Loucy (cell line): ENCODE data around the gene RHOC.

Experiments
- EZH2phosphoT487 ChIP-seq: fragments of 200-600 bp; IDR thresholded peaks from 2 replicates; pipeline ENCODE4 v1.6.1; 2018; ENCODE audit warnings: antibody characterized with exemption, mild to moderate bottlenecking, moderate library complexity, borderline replicate concordance
- TF ChIP-seq, protein P1 (sequence below): fragments of 200-600 bp; sonication (generic); conservative IDR thresholded peaks from 2 replicates; pipeline ENCODE4 v1.5.1; 2014; ENCODE audit warnings: mild to moderate bottlenecking, antibody characterized with exemption, low read length

DNA sequence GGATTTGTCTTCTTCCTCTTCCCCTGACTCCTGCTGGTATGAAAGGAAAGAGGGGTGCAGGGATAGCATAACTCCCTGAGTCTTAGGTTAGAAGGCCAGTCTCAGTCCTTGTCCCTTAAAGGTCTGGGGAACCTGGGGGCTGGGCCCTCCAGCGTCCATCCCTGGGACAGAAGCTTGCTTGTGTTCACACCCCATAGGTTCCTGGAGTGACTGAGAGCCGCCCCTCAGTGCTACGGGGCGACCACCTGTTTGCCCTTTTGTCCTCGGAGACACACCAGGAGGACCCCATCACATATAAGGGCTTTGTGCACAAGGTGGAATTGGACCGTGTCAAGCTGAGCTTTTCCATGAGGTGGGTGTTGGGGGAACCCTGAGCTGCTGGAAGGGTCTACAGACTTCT is 13.1 kb downstream of the RHOC start:
- TF ChIP-seq, protein P1, sequence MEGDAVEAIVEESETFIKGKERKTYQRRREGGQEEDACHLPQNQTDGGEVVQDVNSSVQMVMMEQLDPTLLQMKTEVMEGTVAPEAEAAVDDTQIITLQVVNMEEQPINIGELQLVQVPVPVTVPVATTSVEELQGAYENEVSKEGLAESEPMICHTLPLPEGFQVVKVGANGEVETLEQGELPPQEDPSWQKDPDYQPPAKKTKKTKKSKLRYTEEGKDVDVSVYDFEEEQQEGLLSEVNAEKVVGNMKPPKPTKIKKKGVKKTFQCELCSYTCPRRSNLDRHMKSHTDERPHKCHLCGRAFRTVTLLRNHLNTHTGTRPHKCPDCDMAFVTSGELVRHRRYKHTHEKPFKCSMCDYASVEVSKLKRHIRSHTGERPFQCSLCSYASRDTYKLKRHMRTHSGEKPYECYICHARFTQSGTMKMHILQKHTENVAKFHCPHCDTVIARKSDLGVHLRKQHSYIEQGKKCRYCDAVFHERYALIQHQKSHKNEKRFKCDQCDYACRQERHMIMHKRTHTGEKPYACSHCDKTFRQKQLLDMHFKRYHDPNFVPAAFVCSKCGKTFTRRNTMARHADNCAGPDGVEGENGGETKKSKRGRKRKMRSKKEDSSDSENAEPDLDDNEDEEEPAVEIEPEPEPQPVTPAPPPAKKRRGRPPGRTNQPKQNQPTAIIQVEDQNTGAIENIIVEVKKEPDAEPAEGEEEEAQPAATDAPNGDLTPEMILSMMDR, result no peak
- TF ChIP-seq EZH2phosphoT487, result no peak
